Mononuclear cell (primary cell): Measurements from ENCODE around the gene KCNH5. TPM values are rescaled to one million over a fixed set of nuclear protein-coding genes. Genes with fewer than 3 reads are reported as not detected.

Source experiments
- H3K27me3 ChIP-seq: 2 replicates; pipeline ENCODE4 v1.6.0; 2011; ENCODE audit warnings: low read length, control low read depth; ENCODE audit not compliant: insufficient read depth
- H3K4me1 ChIP-seq: 2 replicates; pipeline ENCODE4 v1.5.1; 2011; ENCODE audit warnings: mild to moderate bottlenecking, low read length, control low read depth; ENCODE audit not compliant: insufficient read depth
- H3K4me3 ChIP-seq: 2 replicates; pipeline ENCODE4 v1.5.1; 2011; ENCODE audit warnings: mild to moderate bottlenecking, low read length, moderate library complexity
- H3K9me3 ChIP-seq: 2 replicates; pipeline ENCODE4 v1.5.1; 2011; ENCODE audit warnings: low read depth, mild to moderate bottlenecking, control low read depth, low read length
- total RNA-seq: library from RNA; depleted of rRNA; stranded (reverse); fragments of >200 nt; gene quantifications from one replicate; pipeline ENCODE4 v1.2.3, GENCODE V29; 2012

Gene KCNH5
- total RNA-seq, 1 donor, result not detected

DNA sequence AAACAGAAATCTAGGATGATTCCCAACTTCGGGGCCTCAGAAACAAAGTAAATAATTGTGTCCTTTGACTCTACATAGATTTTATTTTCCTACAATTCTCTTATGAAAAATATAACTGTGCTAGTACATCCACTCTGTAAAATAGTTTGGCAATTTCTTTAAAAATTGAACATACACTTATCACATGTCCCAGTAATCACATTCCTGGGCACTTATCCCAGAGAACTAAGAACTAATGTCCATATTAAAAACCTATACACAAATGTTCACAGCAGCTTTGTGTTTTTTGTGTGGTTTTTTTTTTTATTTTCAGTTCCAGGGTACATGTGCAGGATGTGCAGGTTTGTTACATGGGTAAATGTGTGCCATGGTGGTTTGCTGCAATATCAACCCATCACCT, 99.0 kb downstream of the KCNH5 start:
- H3K4me1 ChIP-seq, result no peaks in the 10 kb centered on the region
- no peaks in the 10 kb centered on the region for H3K27me3 ChIP-seq
- H3K9me3 ChIP-seq, result no peaks in the 10 kb centered on the region
- H3K4me3 ChIP-seq, result no peak overlapping the region

DNA sequence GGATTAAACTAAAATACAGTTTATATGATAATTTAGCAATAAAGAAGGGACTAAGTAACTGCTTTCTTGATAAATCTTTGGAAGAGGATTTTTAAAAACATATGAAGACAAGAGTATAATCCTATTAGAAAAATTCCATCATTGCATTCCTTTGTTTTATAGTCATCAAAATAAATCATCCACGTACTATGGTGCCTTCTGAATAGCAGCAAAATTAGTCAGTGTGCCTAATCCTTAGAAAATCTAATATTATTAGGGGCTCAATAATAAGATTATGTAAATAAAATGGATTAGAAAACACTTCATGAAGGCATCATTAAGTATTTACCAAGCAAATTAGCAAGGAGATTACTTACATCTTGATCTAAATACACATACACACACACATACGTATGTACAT, 102.1 kb downstream of the KCNH5 start:
- no peak overlapping the region for H3K4me3 ChIP-seq
- H3K4me1 ChIP-seq, result no peaks in the 10 kb centered on the region
- H3K9me3 ChIP-seq, result no peaks in the 10 kb centered on the region
- H3K27me3 ChIP-seq, result no peaks in the 10 kb centered on the region

GRCh38 chr14:62939970-62940369, 105.3 kb downstream of the KCNH5 start:
- H3K9me3 ChIP-seq, result no peaks in the 10 kb centered on the region
- H3K4me3 ChIP-seq, result no peak overlapping the region
- H3K4me1 ChIP-seq, result no peaks in the 10 kb centered on the region
- no peaks in the 10 kb centered on the region for H3K27me3 ChIP-seq

- no peaks in the 10 kb centered on the region for H3K4me1 ChIP-seq
- H3K9me3 ChIP-seq, result no peaks in the 10 kb centered on the region
- H3K4me3 ChIP-seq, result no peak overlapping the region
- H3K27me3 ChIP-seq, result no peaks in the 10 kb centered on the region
These were observed 106.5 kb downstream of the KCNH5 start for GRCh38 chr14:62938778-62939177.

DNA sequence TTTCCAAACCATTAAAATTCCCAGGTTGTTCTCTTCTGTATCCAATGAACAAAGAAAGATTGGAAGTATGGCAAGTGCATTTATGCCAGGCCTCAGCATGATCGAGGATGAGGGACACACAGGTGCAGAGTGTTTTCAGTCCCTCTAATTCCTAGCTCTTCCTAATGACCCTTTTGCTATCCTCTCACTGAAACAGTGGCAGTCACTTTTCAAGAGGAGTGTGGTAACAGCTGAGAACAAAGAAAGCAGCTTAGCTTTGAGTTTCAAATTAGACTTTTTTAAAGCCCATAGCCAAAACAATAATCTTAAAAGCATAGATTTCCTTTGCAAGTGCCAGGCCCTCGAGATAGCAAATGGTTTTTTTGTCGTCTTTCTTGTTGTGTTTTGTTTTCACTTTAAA, 110.8 kb downstream of the KCNH5 start:
- no peak overlapping the region for H3K4me3 ChIP-seq
- H3K4me1 ChIP-seq, result no peaks in the 10 kb centered on the region

DNA sequence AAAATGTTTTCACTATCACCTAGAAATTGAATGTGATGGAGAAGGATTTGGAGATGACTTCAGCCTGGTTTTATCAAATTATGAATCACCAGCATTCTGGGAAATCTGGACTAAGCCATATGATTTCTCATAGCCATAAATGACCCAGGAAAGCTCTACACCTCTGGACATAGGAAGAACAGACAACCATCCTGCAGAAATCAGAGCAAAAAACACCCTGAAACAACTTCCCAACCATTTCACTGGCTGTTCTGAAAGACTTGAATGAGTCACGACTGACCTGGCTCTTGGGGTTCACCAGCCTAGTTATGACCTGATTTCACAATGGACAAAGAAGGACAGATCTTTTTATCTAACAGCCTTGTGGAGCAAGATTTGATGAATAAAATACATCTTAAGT, 123.8 kb downstream of the KCNH5 start:
- no peaks in the 10 kb centered on the region for H3K27me3 ChIP-seq
- no peak overlapping the region for H3K4me3 ChIP-seq
- H3K9me3 ChIP-seq, result no peaks in the 10 kb centered on the region
- H3K4me1 ChIP-seq, result no peaks in the 10 kb centered on the region

More for the DNA sequence above, 110.8 kb downstream of the KCNH5 start:
- Histone ChIP-seq H3K9me3 (no peaks in the 10 kb centered on the region), H3K27me3 (no peaks in the 10 kb centered on the region)

GRCh38 chr14:62916551-62916950, 128.7 kb downstream of the KCNH5 start:
- Histone ChIP-seq H3K4me1 (no peaks in the 10 kb centered on the region), H3K27me3 (no peaks in the 10 kb centered on the region), H3K4me3 (no peak overlapping the region), H3K9me3 (no peaks in the 10 kb centered on the region)

GRCh38 chr14:62914873-62915272, 130.4 kb downstream of the KCNH5 start:
- H3K4me3 ChIP-seq, result no peak overlapping the region
- no peaks in the 10 kb centered on the region for H3K9me3 ChIP-seq
- no peaks in the 10 kb centered on the region for H3K4me1 ChIP-seq
- H3K27me3 ChIP-seq, result no peaks in the 10 kb centered on the region

DNA sequence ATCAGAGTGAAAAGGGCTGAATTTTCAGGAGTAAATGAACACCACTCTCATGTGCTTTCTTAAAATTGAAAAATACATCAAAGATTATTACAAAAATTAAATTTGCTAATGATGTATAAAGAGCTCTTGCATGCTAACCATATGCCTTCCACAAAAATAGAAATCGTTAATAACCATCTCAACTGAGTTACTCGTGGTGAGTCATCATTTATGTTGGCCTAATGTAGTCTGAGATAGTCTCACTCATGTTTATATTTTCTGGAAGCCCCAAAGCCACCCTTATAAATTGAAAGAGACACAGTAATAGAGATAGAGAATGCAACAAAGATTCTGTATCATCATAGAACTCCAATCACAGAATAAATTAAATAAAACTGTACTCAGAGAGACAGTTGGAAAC, 131.2 kb downstream of the KCNH5 start:
- Histone ChIP-seq H3K27me3 (no peaks in the 10 kb centered on the region), H3K4me1 (no peaks in the 10 kb centered on the region), H3K9me3 (no peaks in the 10 kb centered on the region), H3K4me3 (no peak overlapping the region)

- no peaks in the 10 kb centered on the region for H3K27me3 ChIP-seq
- H3K4me1 ChIP-seq, result no peaks in the 10 kb centered on the region
- H3K4me3 ChIP-seq, result no peak overlapping the region
- no peaks in the 10 kb centered on the region for H3K9me3 ChIP-seq
These were observed 136.8 kb downstream of the KCNH5 start for GRCh38 chr14:62908506-62908905.

- Histone ChIP-seq H3K4me3 (no peak overlapping the region), H3K9me3 (no peaks in the 10 kb centered on the region), H3K27me3 (no peaks in the 10 kb centered on the region), H3K4me1 (no peaks in the 10 kb centered on the region)
These were observed 139.7 kb downstream of the KCNH5 start for GRCh38 chr14:62905566-62905965.

- Histone ChIP-seq H3K27me3 (no peaks in the 10 kb centered on the region), H3K9me3 (no peaks in the 10 kb centered on the region), H3K4me1 (no peaks in the 10 kb centered on the region), H3K4me3 (no peak overlapping the region)
These were observed 147.5 kb downstream of the KCNH5 start for GRCh38 chr14:62897771-62898170.

- H3K27me3 ChIP-seq, result no peaks in the 10 kb centered on the region
- no peaks in the 10 kb centered on the region for H3K9me3 ChIP-seq
- no peaks in the 10 kb centered on the region for H3K4me1 ChIP-seq
- H3K4me3 ChIP-seq, result no peak overlapping the region
These were observed 148.3 kb downstream of the KCNH5 start for GRCh38 chr14:62896932-62897456.

DNA sequence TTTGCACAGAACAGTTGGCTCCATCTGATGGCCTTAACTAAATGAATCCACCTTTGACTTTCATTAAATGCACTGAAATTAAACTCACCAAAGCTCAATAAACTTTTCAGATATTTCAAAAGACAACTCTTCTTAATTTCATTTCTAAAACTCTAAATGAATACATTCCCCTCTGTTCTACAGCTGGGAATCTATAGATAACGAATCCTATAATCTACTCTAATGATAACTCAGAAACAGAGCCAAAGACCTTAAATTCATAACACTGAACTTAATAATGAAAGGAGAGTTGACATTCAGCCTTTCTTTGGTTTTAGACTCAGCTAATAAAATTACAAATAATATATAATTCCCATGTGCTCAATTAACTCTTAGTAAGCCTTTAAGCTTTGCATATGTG, 150.5 kb downstream of the KCNH5 start:
- H3K27me3 ChIP-seq, result no peaks in the 10 kb centered on the region
- no peak overlapping the region for H3K4me3 ChIP-seq
- H3K4me1 ChIP-seq, result no peaks in the 10 kb centered on the region
- no peaks in the 10 kb centered on the region for H3K9me3 ChIP-seq

- no peaks in the 10 kb centered on the region for H3K4me1 ChIP-seq
- H3K4me3 ChIP-seq, result no peak overlapping the region
- no peaks in the 10 kb centered on the region for H3K27me3 ChIP-seq
- H3K9me3 ChIP-seq, result no peaks in the 10 kb centered on the region
These were observed 155.9 kb downstream of the KCNH5 start for GRCh38 chr14:62889364-62889763.

- Histone ChIP-seq H3K9me3 (no peaks in the 10 kb centered on the region), H3K4me3 (no peak overlapping the region), H3K27me3 (no peaks in the 10 kb centered on the region), H3K4me1 (no peaks in the 10 kb centered on the region)
These were observed 158.8 kb downstream of the KCNH5 start for GRCh38 chr14:62886461-62886860.

GRCh38 chr14:62885451-62885850, 159.8 kb downstream of the KCNH5 start:
- Histone ChIP-seq H3K9me3 (no peaks in the 10 kb centered on the region), H3K4me3 (no peak overlapping the region), H3K27me3 (no peaks in the 10 kb centered on the region), H3K4me1 (no peaks in the 10 kb centered on the region)
